Breast epithelium (tissue), 4 donors: ENCODE measurements around the gene PCGF1. TPM values are rescaled to one million over a fixed set of nuclear protein-coding genes. Genes with fewer than 3 reads are reported as not detected.

Experiments used
- DNase-seq, 2 donors: peaks; one replicate each; pipeline ENCODE4 v3.0.0-alpha.2; 2019; ENCODE audit warnings: low spot score in 2 of 2
- H3K27ac ChIP-seq, 2 donors: fragments of 200-600 bp; sonication (generic) in 1 of 2; one replicate each; pipeline ENCODE4 v1.5.1; 2016 to 2019; ENCODE audit warnings: mild to moderate bottlenecking in 1 of 2
- H3K27me3 ChIP-seq, 2 donors: fragments of 200-600 bp; sonication (generic) in 1 of 2; one replicate each; pipeline versions ENCODE4 v1.5.1 to v1.6.0; 2017 to 2019; ENCODE audit warnings: control low read depth in 1 of 2, mild to moderate bottlenecking in 1 of 2
- H3K36me3 ChIP-seq: fragments of 200-600 bp; one replicate; pipeline ENCODE4 v1.5.1; 2019
- H3K4me1 ChIP-seq, 2 donors: fragments of 200-600 bp; sonication (generic); one replicate each; pipeline ENCODE4 v1.5.1; 2016 to 2019; ENCODE audit warnings: control low read depth in 1 of 2
- H3K4me3 ChIP-seq, 3 donors: fragments of 200-600 bp; sonication (generic); 1 replicate in 2 of 3; 2 replicates in 1 of 3; pipeline ENCODE4 v1.5.1; 2016 to 2019; ENCODE audit warnings: mild to moderate bottlenecking in 3 of 3, moderate library complexity in 2 of 3
- H3K9me3 ChIP-seq, 2 donors: fragments of 200-600 bp; sonication (generic) in 1 of 2; one replicate each; pipeline ENCODE4 v1.5.1; 2016 to 2019; ENCODE audit warnings: control low read depth in 1 of 2
- CTCF ChIP-seq, 3 donors: fragments of 450-650 bp; IDR thresholded peaks; one replicate each; pipeline ENCODE4 v1.5.1; 2016 to 2017; ENCODE audit warnings: antibody characterized with exemption in 3 of 3, mild to moderate bottlenecking in 3 of 3, moderate library complexity in 3 of 3
- POLR2A ChIP-seq: fragments of 450-650 bp; IDR thresholded peaks from one replicate; pipeline ENCODE4 v1.6.1; 2016; ENCODE audit warnings: antibody characterized with exemption, mild to moderate bottlenecking, moderate library complexity
- POLR2AphosphoS5 ChIP-seq, 3 donors: sonication (generic); formaldehyde crosslinking; IDR thresholded peaks; one replicate each; pipeline ENCODE4 v1.6.1; 2017; ENCODE audit warnings: antibody characterized with exemption in 3 of 3
- intact Hi-C: fragments of 100-400 bp; cut with DNase I; formaldehyde crosslinking; loops from one replicate; pipeline ENCODE4 v1.15.1; 2023; ENCODE audit warnings: low total_unique reads
- total RNA-seq, 3 donors: library from RNA; depleted of rRNA; stranded (reverse); fragments of >200 nt; gene quantifications; one replicate each; pipeline ENCODE4 v1.1.0, GENCODE V29; 2016

PCGF1 gene
- total RNA-seq = 10 to 100 TPM; 18.3 to 20.3 (median 19.8) TPM

- Histone ChIP-seq H3K9me3 (no peaks in the 10 kb centered on the region), H3K4me1 (peaks cover 0 to 19% of the 10 kb centered on the region in 2 donors), H3K36me3 (no peaks in the 10 kb centered on the region), H3K4me3 (peak within 1 kb of the TSS; percentile 63 to 87 (median 82)), H3K27ac (peak within 1 kb of the TSS; percentile 99), H3K27me3 (peaks cover 0 to 5% of the 10 kb centered on the region in 2 donors)
- intact Hi-C loops = no loop called here
- TF ChIP-seq POLR2AphosphoS5 (IDR thresholded peaks at IDR 0.05) (peak; percentile 89 to 95 (median 94)), CTCF (IDR thresholded peaks at IDR 0.05) (peak in 1 of 3 donors; percentile 17), POLR2A (peak; percentile 13)
- DNase-seq = peak; percentile 98 to 99
Observed at GRCh38 chr2:74507145-74507925, at the start of gene PCGF1. Gene PCGF1 (minus strand): TSS chr2:74507695. CDS start chr2:74507668, 27 bp downstream.

GRCh38 chr2:74556831-74557370 is 49.4 kb upstream of the PCGF1 start:
- H3K27ac ChIP-seq = no peak overlapping the region
- TF ChIP-seq POLR2A = no peak

GRCh38 chr2:74556159-74556558 is 48.7 kb upstream of the PCGF1 start:
- Histone ChIP-seq H3K36me3 (no peaks in the 10 kb centered on the region), H3K27ac (peak overlapping the region in 1 of 2 donors; percentile 87), H3K4me1 (peaks cover 0 to 9% of the 10 kb centered on the region in 2 donors), H3K27me3 (no peaks in the 10 kb centered on the region), H3K4me3 (peak overlapping the region in 1 of 3 donors; percentile 73), H3K9me3 (no peaks in the 10 kb centered on the region)
- DNase-seq = no peak
- intact Hi-C loops = loop anchor here (5.0 kb wide), 1 partner anchor 771 kb away; no protein-coding TSS in a partner anchor
- TF ChIP-seq POLR2AphosphoS5 (IDR thresholded peaks at IDR 0.05) = no peak
- no peak for TF ChIP-seq POLR2A
- no peak for TF ChIP-seq CTCF (IDR thresholded peaks at IDR 0.05)

More at GRCh38 chr2:74556831-74557370, 49.4 kb upstream of the PCGF1 start:
- Histone ChIP-seq H3K4me3 (no peak overlapping the region), H3K9me3 (no peaks in the 10 kb centered on the region), H3K27me3 (no peaks in the 10 kb centered on the region), H3K36me3 (no peaks in the 10 kb centered on the region), H3K4me1 (peaks cover 0 to 9% of the 10 kb centered on the region in 2 donors)
- DNase-seq = no peak
- intact Hi-C loops = loop anchor here (5.0 kb wide), 1 partner anchor 770 kb away; no protein-coding TSS in a partner anchor

- no peak for TF ChIP-seq CTCF (IDR thresholded peaks at IDR 0.05)
- TF ChIP-seq POLR2AphosphoS5 (IDR thresholded peaks at IDR 0.05) = no peak
- TF ChIP-seq POLR2A = no peak
- Histone ChIP-seq H3K36me3 (no peaks in the 10 kb centered on the region), H3K27ac (peak overlapping the region in 1 of 2 donors; percentile 87), H3K4me3 (peak overlapping the region; percentile 73 to 83 (median 73)), H3K4me1 (peaks cover 0 to 9% of the 10 kb centered on the region in 2 donors), H3K9me3 (no peaks in the 10 kb centered on the region), H3K27me3 (no peaks in the 10 kb centered on the region)
- no peak for DNase-seq
- intact Hi-C loops = loop anchor here (5.0 kb wide), 1 partner anchor 772 kb away; no protein-coding TSS in a partner anchor
Observed at GRCh38 chr2:74555610-74556103, 48.2 kb upstream of the PCGF1 start.

- peaks cover 0 to 3% of the 10 kb centered on the region in 2 donors for H3K4me1 ChIP-seq
- H3K27me3 ChIP-seq = no peaks in the 10 kb centered on the region
- no peak for DNase-seq
- peak overlapping the region; percentile 80 to 87 for H3K27ac ChIP-seq
- no peaks in the 10 kb centered on the region for H3K36me3 ChIP-seq
- no peak for TF ChIP-seq POLR2A
- TF ChIP-seq CTCF (IDR thresholded peaks at IDR 0.05) = no peak
- TF ChIP-seq POLR2AphosphoS5 (IDR thresholded peaks at IDR 0.05) = no peak
- intact Hi-C loops = loop anchor here (5.0 kb wide), 3 partner anchors 562 to 1168 kb away; partner anchors contain the start of gene ALMS1
- H3K4me3 ChIP-seq = peak overlapping the region; percentile 73 to 83 (median 73)
- H3K9me3 ChIP-seq = no peaks in the 10 kb centered on the region
Observed at GRCh38 chr2:74554820-74555531, 47.5 kb upstream of the PCGF1 start.
